OCI-LY1 (cell line): ENCODE measurements around the gene CTNNA2.

Experiments used
- H2AFZ ChIP-seq: fragments of 200-600 bp; sonication (generic), shearing (Covaris generic); 2 replicates; pipeline ENCODE4 v1.6.0; 2014; ENCODE audit warnings: antibody characterized with exemption, mild to moderate bottlenecking, low read length
- H3F3A ChIP-seq: fragments of 200-600 bp; sonication (generic), shearing (Covaris generic); 2 replicates; pipeline ENCODE4 v1.6.0; 2014; ENCODE audit warnings: mild to moderate bottlenecking, antibody characterized with exemption, low read length, moderate library complexity; ENCODE audit not compliant: insufficient read depth
- H3K27ac ChIP-seq: fragments of 200-600 bp; sonication (generic); 2 replicates; pipeline ENCODE4 v1.5.1; 2014; ENCODE audit warnings: low read length, mixed run types, mild to moderate bottlenecking, low read depth; ENCODE audit not compliant: poor library complexity, severe bottlenecking
- H3K27me3 ChIP-seq: fragments of 200-600 bp; sonication (generic); 2 replicates; pipeline ENCODE4 v1.6.0; 2014; ENCODE audit warnings: antibody characterized with exemption, mild to moderate bottlenecking, low read length, moderate library complexity; ENCODE audit not compliant: insufficient read depth
- H3K36me3 ChIP-seq: fragments of 200-600 bp; sonication (generic); 2 replicates; pipeline ENCODE4 v1.6.1; 2014; ENCODE audit warnings: mild to moderate bottlenecking, antibody characterized with exemption, low read length, moderate library complexity, mixed read lengths; ENCODE audit not compliant: insufficient read depth
- H3K4me1 ChIP-seq: fragments of 200-600 bp; sonication (generic); 2 replicates; pipeline ENCODE4 v1.5.1; 2014; ENCODE audit warnings: mild to moderate bottlenecking, low read length, moderate library complexity; ENCODE audit not compliant: insufficient read depth, severe bottlenecking
- H3K4me2 ChIP-seq: fragments of 200-600 bp; sonication (generic), shearing (Covaris generic); 2 replicates; pipeline ENCODE4 v1.6.1; 2014; ENCODE audit warnings: low read length
- H3K4me3 ChIP-seq: fragments of 200-600 bp; sonication (generic); 2 replicates; pipeline ENCODE4 v1.5.1; 2014; ENCODE audit warnings: low read length, low read depth, mild to moderate bottlenecking, mixed read lengths; ENCODE audit not compliant: poor library complexity, severe bottlenecking
- H3K79me2 ChIP-seq: fragments of 200-600 bp; shearing (Covaris generic); 2 replicates; pipeline ENCODE4 v1.6.1; 2016; ENCODE audit warnings: mixed run types, low read length, mixed read lengths; ENCODE audit not compliant: insufficient read depth
- H3K9ac ChIP-seq: fragments of 200-600 bp; sonication (generic), shearing (Covaris generic); 2 replicates; pipeline ENCODE4 v1.6.1; 2014; ENCODE audit warnings: mild to moderate bottlenecking, low read length, mixed read lengths
- H3K9me2 ChIP-seq: fragments of 200-600 bp; sonication (generic), shearing (Covaris generic); 2 replicates; pipeline ENCODE4 v1.6.1; 2014; ENCODE audit warnings: low read depth, mild to moderate bottlenecking, low read length, mixed read lengths
- H3K9me3 ChIP-seq: fragments of 200-600 bp; shearing (Covaris generic); 2 replicates; pipeline ENCODE4 v1.6.1; 2014; ENCODE audit warnings: low read length, mixed read lengths
- H4K20me1 ChIP-seq: fragments of 200-600 bp; sonication (generic), shearing (Covaris generic); 2 replicates; pipeline ENCODE4 v1.6.0; 2016; ENCODE audit warnings: mild to moderate bottlenecking, low read length; ENCODE audit not compliant: insufficient read depth
- CTCF ChIP-seq: fragments of 200-600 bp; sonication (generic), shearing (Covaris generic); IDR thresholded peaks from 2 replicates; pipeline ENCODE4 v1.5.1; 2017; ENCODE audit warnings: mild to moderate bottlenecking, antibody characterized with exemption, low read length, moderate library complexity, mixed read lengths
- EZH2 ChIP-seq: fragments of 200-600 bp; sonication (generic), shearing (Covaris generic); IDR thresholded peaks from 2 replicates; pipeline ENCODE4 v1.8.0; 2017; ENCODE audit warnings: borderline replicate concordance, mixed run types, mild to moderate bottlenecking, antibody characterized with exemption, low read length, moderate library complexity, mixed read lengths

CTNNA2 gene

GRCh38 chr2:80007777-80008503 is 495.1 kb downstream of the CTNNA2 start:
- Histone ChIP-seq H3K4me2 (no peak overlapping the region), H3K27me3 (no peaks in the 10 kb centered on the region)

DNA sequence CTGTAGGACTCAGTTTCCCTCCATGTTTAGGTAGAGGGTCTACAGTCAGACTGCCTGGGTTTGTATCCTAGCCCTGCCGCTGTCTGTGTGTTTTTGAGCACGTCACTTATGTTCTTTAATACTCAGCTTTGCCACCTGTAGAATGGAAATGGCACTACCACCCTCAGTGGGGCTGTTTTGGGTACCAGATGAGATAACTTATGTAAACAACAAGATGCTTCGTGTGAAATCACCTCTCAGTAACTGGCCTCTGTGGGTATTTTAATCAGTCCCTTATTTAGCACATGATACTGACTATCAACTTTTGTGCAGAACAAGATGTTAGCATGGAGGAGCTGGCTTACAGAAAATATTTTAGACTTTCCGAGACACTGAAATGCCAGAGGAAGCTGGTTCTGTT is 495.7 kb downstream of the CTNNA2 start:
- no peaks in the 10 kb centered on the region for H3K9me2 ChIP-seq
- no peaks in the 10 kb centered on the region for H3F3A ChIP-seq
- H3K79me2 ChIP-seq, result no peaks in the 10 kb centered on the region
- no peaks in the 10 kb centered on the region for H3K9me3 ChIP-seq
- H3K27me3 ChIP-seq, result no peaks in the 10 kb centered on the region
- H4K20me1 ChIP-seq, result no peaks in the 10 kb centered on the region
- H3K4me1 ChIP-seq, result no peaks in the 10 kb centered on the region
- no peak overlapping the region for H3K27ac ChIP-seq
- no peak overlapping the region for H3K4me2 ChIP-seq
- no peak for TF ChIP-seq CTCF
- no peak for TF ChIP-seq EZH2
- no peak overlapping the region for H3K4me3 ChIP-seq
- H3K9ac ChIP-seq, result no peak overlapping the region
- H3K36me3 ChIP-seq, result no peaks in the 10 kb centered on the region
- H2AFZ ChIP-seq, result no peak overlapping the region

More at GRCh38 chr2:80007777-80008503, 495.1 kb downstream of the CTNNA2 start:
- TF ChIP-seq EZH2, result no peak
- H3K36me3 ChIP-seq, result no peaks in the 10 kb centered on the region
- H2AFZ ChIP-seq, result no peak overlapping the region
- H3K9me3 ChIP-seq, result no peaks in the 10 kb centered on the region
- H3F3A ChIP-seq, result no peaks in the 10 kb centered on the region
- H3K27ac ChIP-seq, result no peak overlapping the region
- H3K9me2 ChIP-seq, result no peaks in the 10 kb centered on the region
- no peaks in the 10 kb centered on the region for H3K79me2 ChIP-seq
- H4K20me1 ChIP-seq, result no peaks in the 10 kb centered on the region
- no peak overlapping the region for H3K9ac ChIP-seq
- H3K4me3 ChIP-seq, result no peak overlapping the region
- H3K4me1 ChIP-seq, result no peaks in the 10 kb centered on the region

- H3K9me2 ChIP-seq, result no peaks in the 10 kb centered on the region
- no peaks in the 10 kb centered on the region for H3F3A ChIP-seq
- no peak overlapping the region for H3K4me2 ChIP-seq
- H4K20me1 ChIP-seq, result no peaks in the 10 kb centered on the region
- no peak overlapping the region for H3K27ac ChIP-seq
- no peaks in the 10 kb centered on the region for H3K36me3 ChIP-seq
- no peak overlapping the region for H3K9ac ChIP-seq
- H3K4me1 ChIP-seq, result no peaks in the 10 kb centered on the region
- H3K79me2 ChIP-seq, result no peaks in the 10 kb centered on the region
- no peaks in the 10 kb centered on the region for H3K27me3 ChIP-seq
- TF ChIP-seq EZH2 (no peak), CTCF (no peak)
- H3K9me3 ChIP-seq, result no peaks in the 10 kb centered on the region
- no peak overlapping the region for H2AFZ ChIP-seq
- no peak overlapping the region for H3K4me3 ChIP-seq
Measured at GRCh38 chr2:80009211-80009610, 496.4 kb downstream of the CTNNA2 start.

- no peaks in the 10 kb centered on the region for H3K27me3 ChIP-seq
- no peak overlapping the region for H3K4me2 ChIP-seq
- H3K4me3 ChIP-seq, result no peak overlapping the region
- H3F3A ChIP-seq, result no peaks in the 10 kb centered on the region
- H3K9me2 ChIP-seq, result no peaks in the 10 kb centered on the region
- no peak for TF ChIP-seq CTCF
- TF ChIP-seq EZH2, result no peak
- no peaks in the 10 kb centered on the region for H3K36me3 ChIP-seq
- H3K27ac ChIP-seq, result no peak overlapping the region
- H3K9ac ChIP-seq, result no peak overlapping the region
- no peaks in the 10 kb centered on the region for H4K20me1 ChIP-seq
- no peaks in the 10 kb centered on the region for H3K9me3 ChIP-seq
- H2AFZ ChIP-seq, result no peak overlapping the region
- no peaks in the 10 kb centered on the region for H3K79me2 ChIP-seq
- H3K4me1 ChIP-seq, result no peaks in the 10 kb centered on the region
Measured at GRCh38 chr2:80012061-80012460, 499.2 kb downstream of the CTNNA2 start.
